Activated CD8-positive, alpha-beta memory T cell treated with anti-CD3 and anti-CD28 coated beads for 24 hours (primary cell): Measurements from ENCODE around the gene LTBP1.

Experiments used
- DNase-seq: peaks from one replicate; pipeline ENCODE4 v3.0.0-alpha.2; 2020

The LTBP1 gene

DNA sequence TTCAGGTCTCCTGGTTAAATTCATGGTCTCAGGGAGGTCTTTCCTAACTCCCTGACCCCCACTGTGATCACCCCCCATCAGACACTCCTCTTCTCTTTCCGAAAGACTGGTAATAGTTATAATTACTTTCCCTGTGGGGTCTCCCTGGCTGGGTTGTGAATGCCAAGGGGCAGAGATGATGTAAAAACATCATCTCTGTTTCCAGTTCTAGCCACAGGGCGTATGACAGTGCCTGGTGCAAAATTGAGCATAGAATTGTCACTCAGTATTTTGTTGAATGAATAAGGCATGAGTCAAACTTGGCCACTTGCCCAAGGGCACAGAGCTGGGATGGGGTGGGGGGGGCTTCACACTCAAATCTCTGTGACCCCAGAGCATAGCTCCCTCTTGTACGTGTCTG is 65.2 kb downstream of the LTBP1 start:
- no peak for DNase-seq

- no peak for DNase-seq
Measured at GRCh38 chr2:33013684-33014110, 66.9 kb downstream of the LTBP1 start.

GRCh38 chr2:33014268-33014667 is 67.5 kb downstream of the LTBP1 start:
- no peak for DNase-seq

DNA sequence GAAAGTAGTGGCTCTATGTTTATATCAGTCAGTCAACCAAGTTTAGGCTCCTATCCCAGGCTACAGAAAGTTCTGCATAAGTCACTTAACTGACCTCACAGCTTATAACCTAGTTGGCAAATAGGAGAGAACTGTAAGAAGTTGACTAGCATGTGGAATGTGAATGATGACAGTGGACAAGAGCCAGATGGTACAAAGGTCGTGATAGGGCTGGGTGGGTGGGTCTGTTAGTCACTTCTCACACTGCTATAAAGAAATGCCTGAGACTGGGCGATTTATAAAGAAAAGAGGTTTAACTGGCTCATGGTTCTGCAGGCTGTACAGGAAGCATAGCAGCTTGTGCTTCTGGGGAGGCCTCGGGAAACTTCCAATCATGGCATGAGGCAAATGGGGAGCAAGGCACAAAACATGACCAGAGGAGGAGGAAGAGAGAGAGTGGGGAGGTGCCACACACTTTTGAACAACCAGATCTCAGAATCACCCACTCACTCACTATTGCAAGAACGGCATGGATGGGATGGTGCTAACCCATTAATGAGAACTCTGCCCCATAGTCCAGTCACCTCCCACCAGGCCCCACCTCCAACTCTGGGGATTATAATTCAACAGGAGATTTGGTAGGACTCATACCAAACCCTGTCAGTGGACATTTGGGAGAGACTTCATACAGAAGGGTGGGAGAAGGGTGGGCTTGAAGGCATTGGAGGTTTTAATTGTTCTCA is 68.8 kb downstream of the LTBP1 start:
- DNase-seq = no peak

DNA sequence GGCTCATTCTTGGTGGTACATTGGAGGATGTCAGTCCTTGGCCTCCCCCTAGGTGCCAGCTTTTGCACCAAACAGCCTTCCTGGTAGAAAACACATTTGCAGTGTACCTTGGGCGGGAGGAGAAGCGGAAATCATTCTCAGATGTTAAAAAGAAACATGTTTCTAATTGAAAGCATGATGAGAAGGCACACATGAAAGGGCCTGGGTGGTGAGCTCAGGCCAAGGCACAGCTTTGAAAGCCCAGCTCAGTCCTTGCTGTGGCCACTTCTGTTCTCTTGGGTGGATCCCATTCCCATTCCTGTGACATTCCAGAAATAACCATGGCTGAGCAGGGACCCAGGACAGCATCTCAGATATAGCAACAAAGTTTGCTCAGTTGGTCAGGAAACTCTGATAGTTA is 71.5 kb downstream of the LTBP1 start:
- DNase-seq = no peak

GRCh38 chr2:33019796-33020195 is 73.0 kb downstream of the LTBP1 start:
- no peak for DNase-seq

DNA sequence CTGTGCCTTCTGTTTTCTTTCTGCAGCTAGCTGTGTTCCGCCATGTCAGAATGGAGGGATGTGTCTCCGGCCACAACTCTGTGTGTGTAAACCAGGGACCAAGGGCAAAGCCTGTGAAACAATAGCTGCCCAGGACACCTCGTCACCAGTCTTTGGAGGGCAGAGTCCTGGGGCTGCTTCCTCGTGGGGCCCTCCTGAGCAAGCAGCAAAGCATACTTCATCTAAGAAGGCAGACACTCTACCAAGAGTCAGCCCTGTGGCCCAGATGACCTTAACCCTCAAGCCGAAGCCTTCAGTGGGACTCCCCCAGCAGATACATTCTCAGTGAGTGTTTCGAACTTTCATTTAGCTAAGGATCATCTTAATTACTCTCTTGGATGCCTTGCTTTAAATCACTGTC is 74.1 kb downstream of the LTBP1 start:
- DNase-seq = no peak

GRCh38 chr2:33021542-33022227 is 74.9 kb downstream of the LTBP1 start:
- DNase-seq = no peak

GRCh38 chr2:33022395-33022985 is 75.7 kb downstream of the LTBP1 start:
- no peak for DNase-seq

GRCh38 chr2:33022989-33023727 is 76.4 kb downstream of the LTBP1 start:
- DNase-seq = no peak

DNA sequence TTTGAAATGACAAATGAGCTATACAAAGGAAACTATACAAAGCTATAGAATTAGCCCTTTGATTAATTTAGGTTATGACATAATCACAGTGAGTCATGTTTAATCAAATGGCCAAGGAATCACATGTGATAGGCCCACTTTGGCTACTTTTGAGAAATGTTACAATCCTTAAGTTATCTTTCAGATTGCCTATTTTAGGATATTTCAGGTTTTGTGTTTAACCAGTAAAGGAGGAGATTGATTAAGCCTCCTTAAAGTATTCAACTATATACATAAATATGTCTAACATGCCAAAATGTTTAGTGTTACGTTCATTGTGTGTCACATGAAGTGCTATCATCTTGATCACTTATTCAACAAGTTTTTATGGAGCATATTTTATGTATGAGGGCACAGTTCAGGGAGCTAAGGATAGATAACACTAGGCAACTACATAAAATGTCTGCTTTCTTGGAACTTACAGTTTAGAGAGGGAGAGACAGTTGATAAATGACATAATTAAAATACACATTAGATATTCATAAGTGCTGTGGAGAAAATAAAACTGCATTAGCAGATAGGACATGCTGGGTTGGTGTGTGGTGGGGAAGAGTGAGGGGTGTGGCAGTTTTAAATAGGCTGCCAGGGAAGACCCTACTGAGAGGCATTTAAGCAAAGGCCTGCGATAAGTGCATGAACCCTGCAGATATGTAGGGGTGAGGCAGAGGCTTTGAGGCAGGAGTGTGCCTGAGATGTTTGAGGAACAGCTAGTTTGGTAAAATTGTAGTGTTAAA is 77.2 kb downstream of the LTBP1 start:
- no peak for DNase-seq

DNA sequence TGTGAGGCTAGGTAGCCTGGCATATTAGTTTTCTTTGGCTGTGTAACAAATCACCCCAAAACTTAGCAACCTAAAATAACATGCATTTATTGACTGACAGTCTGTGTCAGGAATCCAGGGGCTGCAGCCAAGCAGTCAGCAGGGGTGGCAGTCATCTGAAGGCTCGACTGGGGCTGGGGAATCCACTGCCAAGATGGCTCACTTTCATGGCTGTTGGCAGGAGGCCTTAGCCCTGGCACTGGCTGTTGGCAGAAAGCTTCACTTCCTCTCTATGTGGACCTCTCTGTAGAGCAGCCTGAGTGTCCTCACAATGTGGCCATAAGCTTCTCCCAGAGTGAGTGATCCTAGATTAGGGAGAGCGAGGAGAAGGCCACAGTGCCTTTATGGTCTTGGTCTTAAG is 78.0 kb downstream of the LTBP1 start:
- no peak for DNase-seq

DNA sequence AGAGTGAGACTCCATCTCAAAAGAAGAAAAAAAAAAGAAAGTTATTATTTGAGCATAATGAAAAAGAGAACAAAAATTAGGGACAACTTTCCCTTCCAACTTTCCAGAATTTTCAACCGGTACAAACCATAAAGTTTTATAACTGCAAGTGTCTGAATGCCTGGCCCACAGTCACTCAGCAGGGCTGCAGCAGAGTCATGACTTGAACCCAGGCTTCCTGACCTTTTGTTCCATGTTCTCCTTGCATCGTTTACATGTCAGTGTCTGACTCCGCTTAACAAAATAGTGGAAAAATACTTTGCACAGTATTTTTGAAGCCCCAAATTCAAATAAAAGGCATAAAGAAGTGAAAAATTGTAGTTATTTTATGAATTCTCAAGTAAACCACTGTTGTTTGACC is 82.7 kb downstream of the LTBP1 start:
- DNase-seq = no peak

GRCh38 chr2:33029926-33030325 is 83.2 kb downstream of the LTBP1 start:
- DNase-seq = no peak

GRCh38 chr2:33030326-33030725 is 83.6 kb downstream of the LTBP1 start:
- no peak for DNase-seq

DNA sequence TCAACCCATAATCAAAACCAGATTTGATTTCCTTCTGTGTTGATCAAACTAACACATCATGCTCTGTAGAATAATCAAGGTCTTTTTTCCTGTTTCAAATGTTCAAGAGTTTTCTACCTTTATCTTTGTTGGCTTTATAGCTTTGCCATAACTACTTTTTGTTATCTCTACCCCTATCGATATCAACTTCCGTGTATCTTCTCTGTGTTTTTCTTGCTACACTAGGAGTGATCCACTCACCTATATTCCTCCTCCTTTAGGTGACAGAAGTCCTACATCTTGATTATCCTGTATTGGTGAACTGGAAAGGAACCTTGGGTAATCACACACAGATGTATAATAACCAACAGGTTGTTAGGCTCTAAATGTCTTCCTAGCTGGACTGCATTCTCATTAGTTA is 85.5 kb downstream of the LTBP1 start:
- no peak for DNase-seq

DNA sequence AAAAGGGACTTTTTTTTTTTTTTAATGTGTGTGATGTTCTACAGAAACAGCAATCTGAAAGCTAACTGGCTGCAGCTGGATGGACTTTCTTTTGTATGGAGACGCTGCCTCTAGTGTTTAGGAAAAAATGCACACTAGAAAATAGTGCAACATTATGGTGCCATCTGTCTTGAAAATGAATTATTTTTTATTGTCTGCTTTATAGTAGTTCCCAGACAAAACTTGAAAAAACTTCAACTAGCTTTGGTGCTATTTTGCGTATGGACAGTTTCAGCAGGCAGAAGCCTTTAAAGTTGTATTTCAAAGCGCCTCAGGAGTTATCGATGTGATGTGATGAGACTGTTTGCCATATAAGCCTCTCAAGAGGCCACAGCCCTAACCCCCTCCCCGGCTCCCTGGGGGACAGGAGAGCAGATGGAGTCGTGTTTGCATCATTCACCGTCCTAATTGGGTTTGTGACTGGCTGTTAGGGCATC is 86.9 kb downstream of the LTBP1 start:
- no peak for DNase-seq

GRCh38 chr2:33034784-33035183 is 88.0 kb downstream of the LTBP1 start:
- no peak for DNase-seq

- DNase-seq = no peak
Measured at GRCh38 chr2:33038230-33038629, 91.5 kb downstream of the LTBP1 start.

DNA sequence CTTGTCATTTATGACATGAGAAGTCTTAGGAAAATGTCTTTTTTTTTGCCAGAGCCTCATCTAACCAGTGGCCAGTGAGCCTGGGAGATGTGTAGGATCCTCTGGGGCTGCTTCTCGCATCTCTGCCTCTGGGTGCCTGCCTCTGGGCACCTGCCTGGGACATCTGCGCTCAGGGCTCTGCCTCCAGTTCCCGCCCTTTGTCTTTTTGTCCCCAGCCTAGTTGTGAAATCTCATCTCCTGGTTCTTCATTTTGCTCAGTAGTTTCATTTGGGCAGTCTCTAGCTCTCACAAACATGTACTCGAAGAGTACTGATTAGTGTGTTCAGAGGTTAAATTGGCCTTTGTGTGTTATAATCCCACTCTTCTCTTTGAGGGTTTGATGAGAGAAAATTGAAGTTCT is 92.0 kb downstream of the LTBP1 start:
- no peak for DNase-seq

DNA sequence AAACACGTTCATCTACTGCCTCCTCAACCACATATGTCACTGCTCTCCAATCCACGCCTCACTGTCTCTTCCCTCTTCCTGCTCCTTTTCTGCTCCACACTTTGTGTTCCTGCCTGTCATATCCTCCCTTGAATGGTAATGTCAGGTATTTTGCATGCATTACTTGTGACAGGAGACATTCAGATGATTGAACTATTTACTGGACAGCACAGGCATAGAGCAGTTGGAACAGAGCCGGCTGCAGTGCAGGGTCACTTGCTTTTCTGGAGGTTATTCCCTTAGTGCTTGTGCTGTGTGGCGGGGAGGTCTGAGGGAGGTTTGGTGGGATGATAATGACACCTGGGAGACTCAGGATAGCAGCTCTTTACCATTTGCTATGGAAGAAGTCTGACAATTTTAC is 93.8 kb downstream of the LTBP1 start:
- no peak for DNase-seq

DNA sequence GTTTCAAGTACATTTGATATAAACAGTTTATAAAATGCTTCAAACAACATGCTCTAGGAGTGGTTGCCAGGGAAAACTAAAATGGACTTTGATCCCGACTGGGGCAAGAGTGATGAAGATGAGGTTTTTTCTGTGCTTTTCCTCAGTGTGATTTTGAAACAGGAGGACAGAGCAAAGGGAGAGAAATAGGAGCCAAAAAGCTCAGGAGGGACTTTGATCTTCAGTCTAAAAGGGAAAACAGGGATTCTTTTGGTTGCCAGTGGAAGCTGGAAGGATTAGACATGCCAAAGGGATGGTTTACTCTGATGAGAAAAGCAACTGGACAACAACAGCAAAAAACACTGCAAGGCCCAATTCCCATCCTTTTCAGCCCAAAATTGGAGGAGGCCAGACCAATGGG is 95.5 kb downstream of the LTBP1 start:
- DNase-seq = no peak

DNA sequence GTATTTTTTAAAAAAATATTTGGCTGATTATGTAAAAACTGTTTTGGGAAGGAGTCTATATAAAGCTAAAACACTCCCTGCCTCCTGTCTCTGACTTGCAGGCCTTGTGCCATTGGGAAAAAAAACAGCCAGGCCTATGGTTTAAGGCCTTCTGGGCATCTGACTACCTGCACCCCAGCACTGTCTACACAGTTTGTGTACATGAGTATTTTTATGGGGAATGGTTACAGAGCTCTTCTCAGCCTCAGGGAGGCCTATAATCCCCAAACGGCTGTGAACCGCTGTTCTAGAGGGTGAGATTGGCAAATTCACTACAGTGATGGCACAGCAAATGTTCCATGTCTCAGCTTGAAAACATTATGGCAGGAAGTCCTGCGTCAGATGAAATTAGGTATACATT is 96.1 kb downstream of the LTBP1 start:
- no peak for DNase-seq
